HCT116 (cell line): ENCODE results near the gene IRX1.

Experiments used
- ATF3 ChIP-seq: IDR thresholded peaks from 2 replicates; pipeline ENCODE4 v1.6.1; 2012
- CEBPB ChIP-seq: IDR thresholded peaks from 2 replicates; pipeline ENCODE4 v1.6.1; 2012; ENCODE audit warnings: low read depth
- EGR1 ChIP-seq: IDR thresholded peaks from 2 replicates; pipeline ENCODE4 v1.6.1; 2012; ENCODE audit warnings: low read depth
- EZH2phosphoT487 ChIP-seq: fragments of 200-600 bp; IDR thresholded peaks from 2 replicates; pipeline ENCODE4 v1.6.1; 2018; ENCODE audit warnings: antibody characterized with exemption, borderline replicate concordance
- POLR2A ChIP-seq: IDR thresholded peaks from 2 replicates; pipeline ENCODE4 v1.7.0; 2011; ENCODE audit warnings: borderline replicate concordance; ENCODE audit not compliant: insufficient read depth, insufficient read length; ENCODE audit errors: extremely low read depth
- POLR2AphosphoS5 ChIP-seq: IDR thresholded peaks from 2 replicates; pipeline ENCODE4 v1.6.1; 2011; ENCODE audit warnings: mild to moderate bottlenecking, low read depth, low read length, moderate library complexity
- SP1 ChIP-seq: IDR thresholded peaks from 2 replicates; pipeline ENCODE4 v1.6.1; 2012; ENCODE audit warnings: low read depth
- YY1 ChIP-seq: IDR thresholded peaks from 2 replicates; pipeline ENCODE4 v1.6.1; 2011; ENCODE audit warnings: low read length, low read depth, moderate library complexity, mild to moderate bottlenecking; ENCODE audit not compliant: insufficient replicate concordance; ENCODE audit errors: extremely low read depth
- ZBTB33 ChIP-seq: IDR thresholded peaks from 2 replicates; pipeline ENCODE4 v1.6.1; 2011; ENCODE audit warnings: mild to moderate bottlenecking, low read length, moderate library complexity; ENCODE audit not compliant: insufficient replicate concordance; ENCODE audit errors: extremely low read depth
- TF ChIP-seq, protein P1 (sequence below), 3 experiments: fragments of 200-600 bp in 1 of 3; sonication (generic) in 1 of 3; IDR thresholded peaks in 2 of 3; conservative IDR thresholded peaks in 1 of 3; 2 replicates each; pipeline ENCODE4 v1.5.1; 2012 to 2017; ENCODE audit warnings: low read depth in 2 of 3, low read length in 2 of 3, antibody characterized with exemption in 1 of 3, borderline replicate concordance in 1 of 3, control low read depth in 1 of 3, mild to moderate bottlenecking in 1 of 3, mixed read lengths in 1 of 3, mixed run types in 1 of 3, moderate library complexity in 1 of 3; ENCODE audit not compliant: insufficient read depth in 1 of 3

DNA sequence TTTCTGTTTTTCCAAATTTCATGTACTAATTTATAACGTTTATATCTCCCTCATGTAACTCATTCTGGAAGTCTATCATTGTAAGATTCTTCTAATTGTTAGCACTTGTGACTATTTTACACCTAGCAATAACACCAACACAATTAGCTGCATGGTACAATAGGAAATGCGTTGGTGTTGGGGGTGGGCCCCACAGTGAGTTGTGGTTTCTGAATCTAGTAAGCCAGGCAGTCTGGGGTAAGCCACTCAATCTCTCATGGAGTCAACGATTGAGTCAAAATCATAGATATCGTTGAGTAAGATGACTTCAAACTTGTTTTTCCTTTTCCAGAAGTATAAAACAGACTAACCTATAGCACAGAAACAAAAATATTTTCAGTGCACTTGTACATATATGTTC lies 30.0 kb downstream of the IRX1 start:
- TF ChIP-seq YY1 (no peak), POLR2A (no peak), EZH2phosphoT487 (no peak), EGR1 (no peak), SP1 (no peak), ZBTB33 (no peak), CEBPB (no peak), ATF3 (no peak), POLR2AphosphoS5 (no peak)
- TF ChIP-seq, protein P1, sequence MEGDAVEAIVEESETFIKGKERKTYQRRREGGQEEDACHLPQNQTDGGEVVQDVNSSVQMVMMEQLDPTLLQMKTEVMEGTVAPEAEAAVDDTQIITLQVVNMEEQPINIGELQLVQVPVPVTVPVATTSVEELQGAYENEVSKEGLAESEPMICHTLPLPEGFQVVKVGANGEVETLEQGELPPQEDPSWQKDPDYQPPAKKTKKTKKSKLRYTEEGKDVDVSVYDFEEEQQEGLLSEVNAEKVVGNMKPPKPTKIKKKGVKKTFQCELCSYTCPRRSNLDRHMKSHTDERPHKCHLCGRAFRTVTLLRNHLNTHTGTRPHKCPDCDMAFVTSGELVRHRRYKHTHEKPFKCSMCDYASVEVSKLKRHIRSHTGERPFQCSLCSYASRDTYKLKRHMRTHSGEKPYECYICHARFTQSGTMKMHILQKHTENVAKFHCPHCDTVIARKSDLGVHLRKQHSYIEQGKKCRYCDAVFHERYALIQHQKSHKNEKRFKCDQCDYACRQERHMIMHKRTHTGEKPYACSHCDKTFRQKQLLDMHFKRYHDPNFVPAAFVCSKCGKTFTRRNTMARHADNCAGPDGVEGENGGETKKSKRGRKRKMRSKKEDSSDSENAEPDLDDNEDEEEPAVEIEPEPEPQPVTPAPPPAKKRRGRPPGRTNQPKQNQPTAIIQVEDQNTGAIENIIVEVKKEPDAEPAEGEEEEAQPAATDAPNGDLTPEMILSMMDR (IDR thresholded peaks at IDR 0.05 in 2 of 3, conservative IDR thresholded peaks at IDR 0.05 in 1 of 3; ENCODE audit: borderline replicate concordance in 1 of 3, insufficient read depth in 1 of 3, low read depth in 2 of 3, low read length in 2 of 3) = no peak
